ENCODE data around the gene ARG2. TPM values are rescaled to one million over a fixed set of nuclear protein-coding genes. Genes with fewer than 3 reads are reported as not detected.

The ARG2 gene
- total RNA-seq, 1 donor, result 3.9 TPM

DNA sequence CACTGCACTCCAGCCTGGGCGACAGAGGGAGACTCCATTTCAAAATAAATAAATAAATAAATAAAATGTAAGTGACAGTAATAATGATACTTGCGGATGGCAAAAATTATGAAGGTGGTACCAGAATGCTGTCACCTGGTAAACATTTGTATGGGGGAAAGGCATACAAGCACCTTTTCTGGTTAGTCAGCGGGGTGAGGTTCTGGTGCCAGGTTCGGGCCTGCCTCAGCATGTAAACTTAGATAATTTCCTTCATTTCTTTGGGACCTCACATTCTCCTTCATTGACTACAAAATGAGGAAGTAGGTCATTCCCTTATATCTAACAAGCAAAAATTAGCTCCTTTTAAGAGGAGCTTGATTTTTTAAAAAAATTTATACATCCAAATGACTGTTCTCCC, 43.9 kb downstream of the ARG2 start:
- TF ChIP-seq, protein P1, sequence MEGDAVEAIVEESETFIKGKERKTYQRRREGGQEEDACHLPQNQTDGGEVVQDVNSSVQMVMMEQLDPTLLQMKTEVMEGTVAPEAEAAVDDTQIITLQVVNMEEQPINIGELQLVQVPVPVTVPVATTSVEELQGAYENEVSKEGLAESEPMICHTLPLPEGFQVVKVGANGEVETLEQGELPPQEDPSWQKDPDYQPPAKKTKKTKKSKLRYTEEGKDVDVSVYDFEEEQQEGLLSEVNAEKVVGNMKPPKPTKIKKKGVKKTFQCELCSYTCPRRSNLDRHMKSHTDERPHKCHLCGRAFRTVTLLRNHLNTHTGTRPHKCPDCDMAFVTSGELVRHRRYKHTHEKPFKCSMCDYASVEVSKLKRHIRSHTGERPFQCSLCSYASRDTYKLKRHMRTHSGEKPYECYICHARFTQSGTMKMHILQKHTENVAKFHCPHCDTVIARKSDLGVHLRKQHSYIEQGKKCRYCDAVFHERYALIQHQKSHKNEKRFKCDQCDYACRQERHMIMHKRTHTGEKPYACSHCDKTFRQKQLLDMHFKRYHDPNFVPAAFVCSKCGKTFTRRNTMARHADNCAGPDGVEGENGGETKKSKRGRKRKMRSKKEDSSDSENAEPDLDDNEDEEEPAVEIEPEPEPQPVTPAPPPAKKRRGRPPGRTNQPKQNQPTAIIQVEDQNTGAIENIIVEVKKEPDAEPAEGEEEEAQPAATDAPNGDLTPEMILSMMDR (IDR thresholded peaks at IDR 0.05; ENCODE audit: insufficient read depth, low read depth, low read length), result no peak
- no peak overlapping the region for H3K4me3 ChIP-seq (ENCODE audit: low read depth, low read length)
- no peak for DNase-seq (ENCODE audit: low read depth)

- TF ChIP-seq, protein P1 (IDR thresholded peaks at IDR 0.05; ENCODE audit: insufficient read depth, low read depth, low read length), result no peak
- H3K4me3 ChIP-seq (ENCODE audit: low read depth, low read length), result no peak overlapping the region
- peak; percentile 56 for DNase-seq (ENCODE audit: low read depth)
These were observed 46.1 kb downstream of the ARG2 start for GRCh38 chr14:67665868-67666267.

DNA sequence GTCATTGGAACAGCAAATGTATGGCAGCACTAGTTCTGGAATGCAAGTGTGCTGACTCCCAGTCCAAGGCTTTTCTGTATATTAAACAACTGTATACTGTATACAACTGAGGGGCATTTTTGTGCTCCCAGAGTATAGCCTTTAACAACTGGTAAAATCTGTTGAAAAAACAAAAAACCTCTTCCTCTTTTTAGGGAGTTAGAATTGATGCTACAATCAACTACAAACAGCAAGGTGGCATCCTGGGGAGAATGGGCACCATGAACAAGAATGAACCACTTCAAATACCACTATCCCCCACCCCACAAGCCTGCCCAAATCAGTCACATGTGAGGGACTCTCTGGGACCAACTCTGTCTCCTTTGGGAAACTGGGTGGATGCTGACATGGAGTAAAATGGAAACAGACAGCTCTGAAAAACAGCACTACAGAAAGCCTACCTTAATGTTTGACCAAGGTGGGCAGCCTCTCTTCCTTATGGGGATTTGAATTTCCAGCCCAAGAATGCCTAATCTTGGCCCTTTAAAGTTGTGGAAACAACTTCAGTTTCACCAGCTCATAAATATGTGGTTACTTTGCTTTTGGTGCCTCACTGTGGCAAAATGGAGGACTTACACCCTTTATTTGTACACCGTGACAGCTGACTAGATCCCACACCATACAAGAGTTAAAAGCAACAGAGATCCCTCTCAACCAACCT, 47.2 kb downstream of the ARG2 start:
- H3K4me3 ChIP-seq (ENCODE audit: low read depth, low read length), result no peak overlapping the region
- TF ChIP-seq, protein P1 (IDR thresholded peaks at IDR 0.05; ENCODE audit: insufficient read depth, low read depth, low read length), result peak; percentile 77
- peak; percentile 79 for DNase-seq (ENCODE audit: low read depth)

DNA sequence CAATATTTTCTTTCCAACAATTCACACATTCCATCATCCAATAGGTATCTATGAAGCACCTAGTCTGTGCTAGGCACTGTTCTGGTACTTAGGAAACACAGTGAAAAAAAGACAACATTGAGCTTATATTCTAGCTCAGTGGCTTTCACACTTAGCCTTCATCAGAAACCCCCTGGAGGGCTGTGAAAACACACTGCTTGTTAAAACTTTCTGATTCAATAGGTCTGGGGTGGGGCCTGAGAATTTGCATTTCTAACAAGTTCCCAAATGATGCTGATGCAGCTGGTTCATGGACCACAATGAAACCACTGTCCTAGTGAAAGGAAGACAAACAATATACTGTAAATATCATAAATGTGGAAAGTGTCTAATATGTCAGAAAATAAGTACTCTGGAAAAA, 48.8 kb downstream of the ARG2 start:
- TF ChIP-seq, protein P1 (IDR thresholded peaks at IDR 0.05; ENCODE audit: insufficient read depth, low read depth, low read length), result no peak
- H3K4me3 ChIP-seq (ENCODE audit: low read depth, low read length), result no peak overlapping the region
- no peak for DNase-seq (ENCODE audit: low read depth)

- no peak for DNase-seq (ENCODE audit: low read depth)
- TF ChIP-seq, protein P1 (IDR thresholded peaks at IDR 0.05; ENCODE audit: insufficient read depth, low read depth, low read length), result no peak
- H3K4me3 ChIP-seq (ENCODE audit: low read depth, low read length), result peak overlapping the region; percentile 91
These were observed 53.7 kb downstream of the ARG2 start for GRCh38 chr14:67673451-67673850.

GRCh38 chr14:67674139-67674479, 54.4 kb downstream of the ARG2 start:
- peak; percentile 73 for DNase-seq (ENCODE audit: low read depth)
- TF ChIP-seq, protein P1 (IDR thresholded peaks at IDR 0.05; ENCODE audit: insufficient read depth, low read depth, low read length), result peak; percentile 27
- H3K4me3 ChIP-seq (ENCODE audit: low read depth, low read length), result peak overlapping the region; percentile 91

All from fibroblast of villous mesenchyme (primary cell).